A549 (cell line): Measurements from ENCODE around the gene IL1A.

Experiments
- CEBPB ChIP-seq, 2 experiments: fragments of >200 bp in 1 of 2; sonication (Bioruptor Twin) in 1 of 2; formaldehyde crosslinking in 1 of 2; IDR thresholded peaks; 2 replicates each; pipeline ENCODE4 v1.6.1; 2012 to 2016
- EP300 ChIP-seq, 2 experiments: fragments of >200 bp; sonication (Bioruptor Twin); formaldehyde crosslinking; IDR thresholded peaks; 2 replicates in 1 of 2; 3 replicates in 1 of 2; pipeline ENCODE4 v1.6.1; 2016 to 2017
- HDAC2 ChIP-seq: fragments of 200-600 bp; sonication (generic); IDR thresholded peaks from 2 replicates; pipeline ENCODE4 v1.6.1; 2016
- POLR2AphosphoS2 ChIP-seq: conservative IDR thresholded peaks from 2 replicates; pipeline ENCODE4 v1.6.1; 2012; ENCODE audit warnings: low read length, improper control_type of control experiment, inconsistent platforms
- ZSCAN20 ChIP-seq: fragments of 250-450 bp; sonication (Bioruptor Pico); IDR thresholded peaks from 2 replicates; pipeline ENCODE4 v1.8.0; 2022; ENCODE audit warnings: mild to moderate bottlenecking, moderate library complexity
- TF ChIP-seq, protein P1 (sequence below): fragments of 250-450 bp; sonication (Bioruptor Pico); IDR thresholded peaks from 2 replicates; pipeline ENCODE4 v1.5.0; 2021; ENCODE audit warnings: mild to moderate bottlenecking, moderate library complexity, borderline replicate concordance
- TF ChIP-seq, protein P2 (sequence below): fragments of >200 bp; sonication (Bioruptor Twin); formaldehyde crosslinking; IDR thresholded peaks from 3 replicates; pipeline ENCODE4 v1.5.1; 2016

DNA sequence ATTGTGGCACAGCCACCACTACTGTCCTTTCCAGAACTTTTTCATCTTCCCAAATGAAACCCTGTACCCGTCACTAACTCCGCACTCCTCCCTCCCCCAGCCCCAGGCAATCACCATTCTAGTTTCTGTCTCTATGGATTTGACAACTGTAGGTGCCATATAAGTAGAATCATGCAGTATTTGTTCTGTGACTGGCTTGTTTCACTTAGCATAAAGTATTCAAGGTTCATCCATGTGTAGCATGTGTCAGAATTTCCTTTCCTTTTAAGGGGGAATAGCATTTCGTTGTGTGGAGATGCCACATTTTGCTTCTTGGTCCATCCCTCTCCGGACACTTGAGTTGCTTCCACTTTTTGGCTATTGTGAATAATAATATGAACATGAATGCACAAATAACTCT lies 19.0 kb downstream of the IL1A start:
- TF ChIP-seq, protein P1, sequence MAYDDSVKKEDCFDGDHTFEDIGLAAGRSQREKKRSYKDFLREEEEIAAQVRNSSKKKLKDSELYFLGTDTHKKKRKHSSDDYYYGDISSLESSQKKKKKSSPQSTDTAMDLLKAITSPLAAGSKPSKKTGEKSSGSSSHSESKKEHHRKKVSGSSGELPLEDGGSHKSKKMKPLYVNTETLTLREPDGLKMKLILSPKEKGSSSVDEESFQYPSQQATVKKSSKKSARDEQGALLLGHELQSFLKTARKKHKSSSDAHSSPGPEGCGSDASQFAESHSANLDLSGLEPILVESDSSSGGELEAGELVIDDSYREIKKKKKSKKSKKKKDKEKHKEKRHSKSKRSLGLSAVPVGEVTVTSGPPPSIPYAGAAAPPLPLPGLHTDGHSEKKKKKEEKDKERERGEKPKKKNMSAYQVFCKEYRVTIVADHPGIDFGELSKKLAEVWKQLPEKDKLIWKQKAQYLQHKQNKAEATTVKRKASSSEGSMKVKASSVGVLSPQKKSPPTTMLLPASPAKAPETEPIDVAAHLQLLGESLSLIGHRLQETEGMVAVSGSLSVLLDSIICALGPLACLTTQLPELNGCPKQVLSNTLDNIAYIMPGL (CRISPR knock-in tag), result no peak
- TF ChIP-seq, protein P2, sequence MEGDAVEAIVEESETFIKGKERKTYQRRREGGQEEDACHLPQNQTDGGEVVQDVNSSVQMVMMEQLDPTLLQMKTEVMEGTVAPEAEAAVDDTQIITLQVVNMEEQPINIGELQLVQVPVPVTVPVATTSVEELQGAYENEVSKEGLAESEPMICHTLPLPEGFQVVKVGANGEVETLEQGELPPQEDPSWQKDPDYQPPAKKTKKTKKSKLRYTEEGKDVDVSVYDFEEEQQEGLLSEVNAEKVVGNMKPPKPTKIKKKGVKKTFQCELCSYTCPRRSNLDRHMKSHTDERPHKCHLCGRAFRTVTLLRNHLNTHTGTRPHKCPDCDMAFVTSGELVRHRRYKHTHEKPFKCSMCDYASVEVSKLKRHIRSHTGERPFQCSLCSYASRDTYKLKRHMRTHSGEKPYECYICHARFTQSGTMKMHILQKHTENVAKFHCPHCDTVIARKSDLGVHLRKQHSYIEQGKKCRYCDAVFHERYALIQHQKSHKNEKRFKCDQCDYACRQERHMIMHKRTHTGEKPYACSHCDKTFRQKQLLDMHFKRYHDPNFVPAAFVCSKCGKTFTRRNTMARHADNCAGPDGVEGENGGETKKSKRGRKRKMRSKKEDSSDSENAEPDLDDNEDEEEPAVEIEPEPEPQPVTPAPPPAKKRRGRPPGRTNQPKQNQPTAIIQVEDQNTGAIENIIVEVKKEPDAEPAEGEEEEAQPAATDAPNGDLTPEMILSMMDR, result no peak
- no peak for TF ChIP-seq POLR2AphosphoS2
- TF ChIP-seq HDAC2, result no peak
- TF ChIP-seq EP300 (IDR thresholded peaks at IDR 0.05), result no peak
- TF ChIP-seq ZSCAN20 (CRISPR knock-in tag), result no peak
- no peak for TF ChIP-seq CEBPB (IDR thresholded peaks at IDR 0.05)
